ENCODE measurements around the gene ANO1.
"Not testable (repeated sequence)": the region's sequence is repeated elsewhere in the genome, so short reads cannot be mapped to it uniquely, and the experiment has no call there.

Gene ANO1

DNA sequence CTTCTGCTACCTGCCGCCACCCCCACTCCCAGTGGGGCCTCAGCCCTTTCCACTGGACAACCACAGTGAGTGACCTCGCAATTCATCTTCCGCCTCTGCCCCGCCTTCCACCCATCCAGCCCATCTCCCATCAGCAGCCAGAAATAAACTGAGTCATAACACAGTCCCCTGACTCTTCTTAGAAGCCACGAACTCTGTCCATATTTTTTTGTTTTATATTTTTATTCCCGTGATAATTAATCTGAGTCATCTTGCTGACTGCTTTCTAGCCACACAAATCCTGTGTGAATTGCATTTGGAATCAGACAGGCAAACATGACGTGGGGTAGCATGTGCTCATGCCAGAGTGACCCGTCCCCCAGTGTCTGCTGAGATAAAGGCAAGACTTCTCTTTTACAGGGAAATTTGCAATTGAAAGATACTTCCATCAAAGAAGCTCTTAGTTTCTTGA, 132.0 kb downstream of the ANO1 start:
- H3K4me1 ChIP-seq (ENCODE audit: low read depth, poor library complexity, severe bottlenecking) = peaks cover 2% of the 10 kb centered on the region
- H3K4me3 ChIP-seq (IDR thresholded peaks at IDR 0.05; ENCODE audit: insufficient read depth, low read depth, low read length) = no peak overlapping the region
- TF ChIP-seq CTCF (conservative IDR thresholded peaks at IDR 0.05; ENCODE audit: low read depth, low read length) = no peak
- H3K4me2 ChIP-seq = no peak overlapping the region
- H2AFZ ChIP-seq (ENCODE audit: low read depth) = no peak overlapping the region
- peaks cover 6% of the 10 kb centered on the region for H3K79me2 ChIP-seq (ENCODE audit: insufficient read depth, low read depth)
- H3K9ac ChIP-seq = no peak overlapping the region
- no peak overlapping the region for H3K27ac ChIP-seq
- no peaks in the 10 kb centered on the region for H3K36me3 ChIP-seq (ENCODE audit: insufficient read depth)
- 0 out of 2 replicates have a peak, but pooled peaks cover 2% of the 10 kb centered on the region for H4K20me1 ChIP-seq (ENCODE audit: insufficient read depth)
- H3K27me3 ChIP-seq (ENCODE audit: insufficient read depth, low read depth) = no peaks in the 10 kb centered on the region

DNA sequence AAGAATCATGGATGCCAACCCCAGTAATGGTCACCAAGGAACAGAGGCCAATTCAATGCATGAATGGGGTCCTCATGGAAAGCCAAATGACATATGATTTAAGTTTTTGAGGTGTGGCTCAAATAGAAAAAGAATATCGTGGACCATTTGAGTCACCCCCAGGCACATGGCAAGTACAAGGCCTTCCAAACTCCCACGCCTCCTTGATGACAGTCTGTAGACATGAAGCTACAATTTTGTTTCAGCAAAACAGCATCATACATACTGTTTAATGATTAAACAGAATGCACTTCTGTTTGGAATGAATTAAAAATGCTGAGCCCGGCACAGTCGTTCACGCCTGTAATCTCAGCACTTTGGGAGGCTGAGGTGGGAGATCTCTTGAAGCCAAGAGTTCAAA, 132.4 kb downstream of the ANO1 start:
- Histone ChIP-seq H3K4me2 (no peak overlapping the region), H3K79me2 (ENCODE audit: insufficient read depth, low read depth) (peaks cover 2% of the 10 kb centered on the region; the same call in 1 of the 2 replicates), H3K4me3 (IDR thresholded peaks at IDR 0.05; ENCODE audit: insufficient read depth, low read depth, low read length) (no peak overlapping the region), H2AFZ (ENCODE audit: low read depth) (no peak overlapping the region), H3K27me3 (ENCODE audit: insufficient read depth, low read depth) (no peaks in the 10 kb centered on the region), H3K9ac (no peak overlapping the region), H3K36me3 (ENCODE audit: insufficient read depth) (no peaks in the 10 kb centered on the region), H4K20me1 (ENCODE audit: insufficient read depth) (no peaks in the 10 kb centered on the region), H3K27ac (no peak overlapping the region), H3K4me1 (ENCODE audit: low read depth, poor library complexity, severe bottlenecking) (no peaks in the 10 kb centered on the region)
- no peak for TF ChIP-seq CTCF (conservative IDR thresholded peaks at IDR 0.05; ENCODE audit: low read depth, low read length)

GRCh38 chr11:70212227-70212811, 134.2 kb downstream of the ANO1 start:
- Histone ChIP-seq H3K27ac (no peak overlapping the region), H3K27me3 (ENCODE audit: insufficient read depth, low read depth) (no peaks in the 10 kb centered on the region), H3K4me2 (no peak overlapping the region), H4K20me1 (ENCODE audit: insufficient read depth) (no peaks in the 10 kb centered on the region), H3K4me1 (ENCODE audit: low read depth, poor library complexity, severe bottlenecking) (no peaks in the 10 kb centered on the region), H2AFZ (ENCODE audit: low read depth) (no peak overlapping the region), H3K9ac (no peak overlapping the region), H3K4me3 (IDR thresholded peaks at IDR 0.05; ENCODE audit: insufficient read depth, low read depth, low read length) (no peak overlapping the region), H3K36me3 (ENCODE audit: insufficient read depth) (no peaks in the 10 kb centered on the region), H3K79me2 (ENCODE audit: insufficient read depth, low read depth) (no peaks in the 10 kb centered on the region)
- TF ChIP-seq CTCF (conservative IDR thresholded peaks at IDR 0.05; ENCODE audit: low read depth, low read length) = no peak

- not testable (repeated sequence) for H2AFZ ChIP-seq (ENCODE audit: low read depth); H3K4me1 ChIP-seq (ENCODE audit: low read depth, poor library complexity, severe bottlenecking); H3K4me2 ChIP-seq; H3K4me3 ChIP-seq (IDR thresholded peaks at IDR 0.05; ENCODE audit: insufficient read depth, low read depth, low read length); H3K9ac ChIP-seq; H3K79me2 ChIP-seq (ENCODE audit: insufficient read depth, low read depth); H3K27me3 ChIP-seq (ENCODE audit: insufficient read depth, low read depth); H3K36me3 ChIP-seq (ENCODE audit: insufficient read depth); H4K20me1 ChIP-seq (ENCODE audit: insufficient read depth); H3K27ac ChIP-seq
Observed at GRCh38 chr11:70217388-70217787, 139.3 kb downstream of the ANO1 start.

DNA sequence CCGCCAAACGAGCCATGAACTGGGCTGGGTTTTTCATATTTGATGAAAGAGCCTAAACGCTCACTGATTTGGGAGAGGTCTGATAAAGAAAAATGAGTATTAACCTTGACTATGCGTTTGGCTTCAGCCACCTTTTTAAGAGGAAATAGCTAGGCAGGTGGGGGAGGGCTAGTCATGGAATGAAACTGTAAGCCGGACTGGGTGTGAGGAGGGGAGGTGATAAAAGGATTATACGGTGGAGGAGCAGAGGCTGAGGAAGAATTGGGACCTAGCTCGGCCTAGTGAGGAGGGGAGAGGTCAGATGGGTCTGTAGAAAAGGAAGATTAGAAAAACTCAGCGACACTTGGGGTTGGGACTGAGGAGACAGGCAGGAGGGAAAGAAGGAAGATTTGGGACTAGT, 140.0 kb downstream of the ANO1 start:
- H3K4me1 ChIP-seq (ENCODE audit: low read depth, poor library complexity, severe bottlenecking); H3K4me3 ChIP-seq (IDR thresholded peaks at IDR 0.05; ENCODE audit: insufficient read depth, low read depth, low read length); H4K20me1 ChIP-seq (ENCODE audit: insufficient read depth); H2AFZ ChIP-seq (ENCODE audit: low read depth); H3K79me2 ChIP-seq (ENCODE audit: insufficient read depth, low read depth); H3K9ac ChIP-seq; H3K4me2 ChIP-seq; H3K36me3 ChIP-seq (ENCODE audit: insufficient read depth); H3K27me3 ChIP-seq (ENCODE audit: insufficient read depth, low read depth); H3K27ac ChIP-seq: not testable (repeated sequence)

Data from KMS-11 (cell line).